Testis (tissue), 3 donors: Measurements from ENCODE around the gene VPS37C. TPM values are rescaled to one million over a fixed set of nuclear protein-coding genes. Genes with fewer than 3 reads are reported as not detected.
"Not testable (repeated sequence)": the region's sequence is repeated elsewhere in the genome, so short reads cannot be mapped to it uniquely, and the experiment has no call there.

Experiments used
- DNase-seq: peaks from one replicate; pipeline ENCODE4 v3.0.0-alpha.2; 2019
- H3K27ac ChIP-seq, 2 donors: fragments of 200-600 bp; sonication (generic); one replicate each; pipeline ENCODE4 v1.5.1; 2019
- H3K27me3 ChIP-seq: fragments of 200-600 bp; sonication (generic); one replicate; pipeline ENCODE4 v1.5.1; 2019
- H3K36me3 ChIP-seq: fragments of 200-600 bp; sonication (generic); one replicate; pipeline ENCODE4 v1.5.1; 2017; ENCODE audit warnings: low read depth; ENCODE audit errors: missing control alignments
- H3K4me1 ChIP-seq: fragments of 200-600 bp; sonication (generic); one replicate; pipeline ENCODE4 v1.5.1; 2019
- H3K4me3 ChIP-seq, 2 donors: fragments of 200-600 bp; sonication (generic); one replicate each; pipeline ENCODE4 v1.5.1; 2017 to 2019
- H3K9me3 ChIP-seq: fragments of 200-600 bp; sonication (generic); one replicate; pipeline ENCODE4 v1.5.1; 2017
- POLR2A ChIP-seq: fragments of 450-650 bp; IDR thresholded peaks from one replicate; pipeline ENCODE4 v1.6.1; 2017; ENCODE audit warnings: antibody characterized with exemption, mild to moderate bottlenecking, moderate library complexity
- WGBS, 2 donors: methylation state at CpG; one replicate each; pipeline ENCODE4 v1.1.5; 2018; 5-methylcytosine and 5-hydroxymethylcytosine counted together
- intact Hi-C: fragments of 100-400 bp; cut with DNase I; formaldehyde crosslinking; loops from one replicate; pipeline ENCODE4 v1.15.1; 2023; ENCODE audit warnings: low total_unique reads
- polyA plus RNA-seq: library from polyadenylated mRNA; stranded (reverse); fragments of 350-450 nt; fragmentation: Illumina TruSeq; extraction: RNeasy Lipid Tissue Mini Kit (QIAGEN cat#74804); gene quantifications from one replicate; pipeline ENCODE4 v1.2.3, GENCODE V29; 2014; ENCODE audit warnings: low read depth, low replicate concordance; ENCODE audit not compliant: insufficient read depth
- total RNA-seq, 2 donors: library from RNA; depleted of rRNA; stranded (reverse); fragments of >200 nt; gene quantifications; one replicate each; pipeline ENCODE4 v1.2.3, GENCODE V29; 2016
- TF ChIP-seq, protein P1 (sequence below), 3 experiments: fragments of 450-650 bp in 2 of 3; fragments of 200-600 bp in 1 of 3; sonication (generic) in 1 of 3; IDR thresholded peaks; one replicate each; pipeline ENCODE4 v1.5.1; 2016 to 2019; ENCODE audit warnings: antibody characterized with exemption in 3 of 3, mild to moderate bottlenecking in 2 of 3, moderate library complexity in 1 of 3

The VPS37C gene
- total and polyA plus RNA-seq, 3 donors from 2014 or later: 29.1 to 36.9 (median 31.0) TPM

DNA sequence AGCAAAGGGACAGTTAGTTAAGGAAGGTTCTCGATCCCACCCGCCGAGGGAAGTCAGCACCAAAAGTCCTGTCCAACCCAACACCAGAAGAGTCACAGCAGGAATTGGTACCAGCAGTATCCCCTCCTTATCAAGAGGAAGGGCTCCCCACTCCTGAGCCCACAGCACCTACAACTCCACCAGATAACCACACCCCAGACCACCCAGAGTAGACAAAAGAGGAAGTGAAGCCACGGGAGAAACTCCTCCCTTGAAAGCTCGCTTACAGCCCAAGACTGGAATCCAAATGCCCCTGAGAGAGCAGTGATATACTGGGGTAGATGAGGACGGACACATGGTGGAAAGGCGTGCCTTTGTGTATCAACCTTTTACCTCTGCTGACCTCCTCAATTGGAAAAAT, 66.2 kb downstream of the VPS37C start:
- intact Hi-C loops: no loop called here
- no peaks in the 10 kb centered on the region for H3K9me3 ChIP-seq

DNA sequence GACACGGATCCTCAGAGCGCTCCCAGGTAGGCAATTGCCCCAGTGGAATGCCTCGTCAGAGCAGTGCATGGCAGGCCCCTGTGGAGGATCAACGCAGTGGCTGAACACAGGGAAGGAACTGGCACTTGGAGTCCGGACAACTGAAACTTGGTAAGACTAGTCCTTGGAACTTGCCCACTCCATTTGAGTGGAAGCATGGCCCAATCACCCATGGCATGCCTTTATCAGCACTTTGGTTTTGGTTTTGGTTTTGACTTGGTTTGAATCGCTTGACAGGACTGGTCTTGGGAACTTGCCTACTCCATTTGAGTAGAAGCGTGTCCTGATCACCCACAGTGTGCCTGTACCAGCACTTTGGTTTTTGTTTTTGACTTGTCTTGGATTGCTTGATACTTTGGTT, 67.1 kb downstream of the VPS37C start:
- DNase-seq, intact Hi-C loops, H3K36me3 ChIP-seq, H3K4me1 ChIP-seq, H3K9me3 ChIP-seq, H3K4me3 ChIP-seq, H3K27me3 ChIP-seq, H3K27ac ChIP-seq: not testable (repeated sequence)
- 94 to 97% methylated on average over 4 to 7 of the region's 7 CpGs for WGBS, 2 donors

More for the DNA sequence above, 66.2 kb downstream of the VPS37C start:
- DNase-seq: no peak
- TF ChIP-seq, protein P1, sequence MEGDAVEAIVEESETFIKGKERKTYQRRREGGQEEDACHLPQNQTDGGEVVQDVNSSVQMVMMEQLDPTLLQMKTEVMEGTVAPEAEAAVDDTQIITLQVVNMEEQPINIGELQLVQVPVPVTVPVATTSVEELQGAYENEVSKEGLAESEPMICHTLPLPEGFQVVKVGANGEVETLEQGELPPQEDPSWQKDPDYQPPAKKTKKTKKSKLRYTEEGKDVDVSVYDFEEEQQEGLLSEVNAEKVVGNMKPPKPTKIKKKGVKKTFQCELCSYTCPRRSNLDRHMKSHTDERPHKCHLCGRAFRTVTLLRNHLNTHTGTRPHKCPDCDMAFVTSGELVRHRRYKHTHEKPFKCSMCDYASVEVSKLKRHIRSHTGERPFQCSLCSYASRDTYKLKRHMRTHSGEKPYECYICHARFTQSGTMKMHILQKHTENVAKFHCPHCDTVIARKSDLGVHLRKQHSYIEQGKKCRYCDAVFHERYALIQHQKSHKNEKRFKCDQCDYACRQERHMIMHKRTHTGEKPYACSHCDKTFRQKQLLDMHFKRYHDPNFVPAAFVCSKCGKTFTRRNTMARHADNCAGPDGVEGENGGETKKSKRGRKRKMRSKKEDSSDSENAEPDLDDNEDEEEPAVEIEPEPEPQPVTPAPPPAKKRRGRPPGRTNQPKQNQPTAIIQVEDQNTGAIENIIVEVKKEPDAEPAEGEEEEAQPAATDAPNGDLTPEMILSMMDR (IDR thresholded peaks at IDR 0.05): no peak
- no peak for TF ChIP-seq POLR2A
- Histone ChIP-seq H3K4me3 (no peak overlapping the region), H3K36me3 (no peaks in the 10 kb centered on the region), H3K4me1 (peaks cover 10% of the 10 kb centered on the region), H3K27me3 (no peaks in the 10 kb centered on the region), H3K27ac (no peak overlapping the region)
- WGBS, 2 donors: 86 to 90% methylated on average over 7 of the region's 7 CpGs

DNA sequence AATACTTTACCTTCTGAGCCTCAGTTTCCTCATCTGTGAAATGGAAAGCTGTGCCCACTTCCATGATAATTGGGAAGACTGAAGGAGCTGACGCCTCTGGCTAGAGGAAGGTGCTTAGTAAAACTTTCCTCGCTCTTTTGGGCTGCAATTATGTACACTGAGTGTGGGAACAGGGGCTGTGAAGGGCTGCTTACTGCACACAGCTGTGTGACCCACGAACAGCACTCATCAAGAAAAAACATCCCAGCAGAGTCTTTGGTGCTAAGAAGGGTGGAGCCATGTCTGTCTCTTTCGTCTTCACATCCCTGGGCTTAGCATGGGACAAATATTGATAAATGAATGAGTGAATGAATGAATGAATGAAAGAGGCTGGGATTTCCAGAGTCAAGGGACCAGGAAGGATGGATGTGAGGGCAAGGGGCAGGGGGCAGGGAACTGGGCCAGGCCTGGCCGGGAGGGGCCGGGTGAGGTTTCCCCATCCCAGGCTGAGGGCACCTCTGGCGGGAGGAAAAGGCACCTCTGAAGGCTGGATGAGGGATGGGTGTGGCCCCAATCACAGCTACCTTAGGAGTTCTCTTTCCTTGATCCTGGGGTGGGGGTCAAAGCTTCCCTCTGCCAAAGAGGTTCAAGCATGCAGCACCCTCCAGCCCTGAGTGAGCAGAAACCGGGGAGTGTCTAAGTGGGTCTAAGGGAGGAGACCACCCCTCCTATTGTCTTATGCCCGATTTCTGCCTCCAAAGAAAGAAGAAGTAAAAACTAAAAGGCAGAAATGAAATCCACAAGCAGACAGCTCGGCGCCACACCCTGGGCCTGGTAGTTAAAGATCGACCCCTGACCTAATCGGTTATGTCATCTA, 68.1 kb downstream of the VPS37C start:
- DNase-seq: no peak
- Histone ChIP-seq H3K27me3 (no peaks in the 10 kb centered on the region), H3K4me1 (peaks cover 10% of the 10 kb centered on the region), H3K9me3 (no peaks in the 10 kb centered on the region), H3K27ac (no peak overlapping the region), H3K4me3 (no peak overlapping the region), H3K36me3 (no peaks in the 10 kb centered on the region)
- intact Hi-C loops: no loop called here
- TF ChIP-seq POLR2A: no peak
- TF ChIP-seq, protein P1 (IDR thresholded peaks at IDR 0.05): no peak
- WGBS, 2 donors: 91 to 93% methylated on average over 13 of the region's 13 CpGs

DNA sequence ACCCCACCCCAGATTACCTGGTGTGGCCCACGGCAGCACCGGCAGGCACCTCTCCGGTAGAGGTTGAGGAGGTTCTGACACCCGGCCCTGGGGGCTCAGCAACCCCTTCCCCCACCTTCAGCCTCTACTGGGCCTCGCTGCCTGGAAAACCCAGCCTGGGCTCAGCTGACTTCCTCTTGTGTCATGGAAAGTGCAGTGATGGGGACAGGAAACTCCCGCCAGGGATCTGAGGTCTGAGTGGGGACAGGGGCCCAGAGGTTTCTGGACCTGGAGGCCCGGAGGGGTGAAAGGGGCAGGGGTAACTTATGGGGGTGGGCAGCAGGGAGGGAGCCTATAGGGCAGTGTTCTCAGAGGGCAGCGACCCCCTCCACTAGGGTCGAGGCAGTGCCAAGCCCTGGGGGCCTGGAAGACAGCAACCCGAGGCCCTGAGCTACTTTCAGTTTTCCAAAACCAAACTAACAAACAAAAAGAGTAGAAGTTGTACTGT, 68.9 kb downstream of the VPS37C start:
- Histone ChIP-seq H3K4me1 (peaks cover 10% of the 10 kb centered on the region), H3K9me3 (no peaks in the 10 kb centered on the region), H3K27ac (no peak overlapping the region), H3K27me3 (no peaks in the 10 kb centered on the region), H3K4me3 (no peak overlapping the region), H3K36me3 (no peaks in the 10 kb centered on the region)
- TF ChIP-seq, protein P1 (IDR thresholded peaks at IDR 0.05): no peak
- TF ChIP-seq POLR2A: no peak
- no peak for DNase-seq
- WGBS, 2 donors: 77 to 93% methylated on average over 3 to 10 of the region's 10 CpGs
- intact Hi-C loops: no loop called here

DNA sequence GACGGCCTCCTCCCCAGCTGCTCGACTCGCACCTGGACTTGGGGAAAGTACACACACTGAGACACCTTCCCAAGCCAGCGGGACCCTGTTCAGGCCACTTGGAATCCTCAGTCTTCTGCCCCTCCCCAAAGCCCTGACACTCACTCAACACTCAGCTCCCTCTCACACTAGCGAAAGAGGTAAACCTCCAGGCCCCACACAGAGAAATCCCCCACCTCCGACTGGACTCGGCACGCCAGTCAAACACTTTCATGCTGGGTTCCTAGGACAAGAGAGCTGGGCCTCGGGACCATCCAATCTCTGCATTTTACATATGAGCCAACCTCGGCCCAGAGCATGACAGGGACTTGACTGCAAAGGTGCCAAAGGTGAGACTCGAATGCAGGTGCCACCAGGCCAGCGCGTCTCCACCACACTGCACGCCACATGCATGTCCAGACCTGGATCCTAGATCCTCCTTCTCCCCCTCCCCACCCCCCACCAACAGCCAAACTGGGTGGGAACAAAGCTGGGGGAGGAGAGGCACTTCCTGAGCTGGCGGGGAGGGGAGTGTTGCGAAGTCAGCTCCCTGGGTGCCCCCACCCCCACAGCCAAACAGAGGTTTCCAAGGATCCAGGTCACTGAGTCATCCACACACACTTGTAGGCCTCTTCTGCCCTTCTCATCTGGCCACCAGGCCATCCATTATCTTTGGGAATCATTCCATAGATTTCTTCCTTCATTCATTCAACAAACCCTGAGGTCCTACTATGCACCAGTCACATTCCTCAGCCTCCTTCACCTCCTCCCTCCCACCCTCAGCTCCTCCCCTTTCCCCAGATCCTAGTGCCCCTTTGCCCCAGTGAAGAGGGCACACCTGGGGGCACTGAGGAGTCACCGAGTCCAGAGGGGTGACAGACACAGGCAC, 69.6 kb downstream of the VPS37C start:
- H3K4me1 ChIP-seq: peaks cover 7% of the 10 kb centered on the region
- H3K36me3 ChIP-seq: no peaks in the 10 kb centered on the region
- no peaks in the 10 kb centered on the region for H3K27me3 ChIP-seq
- 92 to 95% methylated on average over 16 to 17 of the region's 17 CpGs for WGBS, 2 donors
- intact Hi-C loops: no loop called here
- no peaks in the 10 kb centered on the region for H3K9me3 ChIP-seq
- TF ChIP-seq POLR2A: no peak
- TF ChIP-seq, protein P1 (IDR thresholded peaks at IDR 0.05): no peak
- H3K27ac ChIP-seq: no peak overlapping the region
- no peak for DNase-seq
- H3K4me3 ChIP-seq: no peak overlapping the region
